ENCODE data around the gene SLC7A1. TPM values are rescaled to one million over a fixed set of nuclear protein-coding genes. Genes with fewer than 3 reads are reported as not detected.

The SLC7A1 gene
- total and polyA plus RNA-seq, 3 experiments from 2014 or later: 7.2 to 161 (median 152) TPM

DNA sequence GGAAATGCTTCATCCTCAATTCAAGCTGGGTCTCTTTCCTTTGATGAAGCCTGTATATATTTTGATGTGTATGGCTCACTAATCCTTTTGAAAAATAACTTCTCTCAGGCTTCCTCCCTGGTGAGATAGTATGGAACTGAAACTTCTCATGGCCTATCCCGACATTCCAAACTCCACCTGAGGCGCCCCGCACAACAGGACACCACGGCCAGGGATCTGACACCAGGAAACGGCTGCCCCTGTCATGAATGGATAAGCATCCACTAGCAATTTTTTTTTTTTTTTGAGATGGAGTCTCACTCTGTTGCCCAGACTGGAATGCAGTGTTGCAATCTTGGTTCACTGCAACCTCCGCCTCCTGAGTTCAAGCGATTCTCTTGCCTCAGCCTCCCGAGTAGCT lies 16.4 kb downstream of the SLC7A1 start:
- Histone ChIP-seq H3K4me3 (ENCODE audit: low read length) (no peak overlapping the region), H3K9me3 (ENCODE audit: low read length) (no peaks in the 10 kb centered on the region), H3K4me1 (ENCODE audit: insufficient read depth, low read length) (peaks cover 7% of the 10 kb centered on the region), H3K27me3 (ENCODE audit: insufficient read depth, low read length, poor library complexity, severe bottlenecking) (no peaks in the 10 kb centered on the region), H3K27ac (ENCODE audit: low read depth, low read length) (no peak overlapping the region), H3K36me3 (ENCODE audit: insufficient read depth, low read length) (no peaks in the 10 kb centered on the region)
- Mint-ChIP-seq H3K9me3 (no peaks in the 10 kb centered on the region), H3K27ac (peak overlapping the region in 1 of 8 donors; percentile 42), H3K36me3 (peaks cover 0 to 2% (median 1%) of the 10 kb centered on the region in 3 donors), H3K4me1 (peaks cover 35 to 69% (median 53%) of the 10 kb centered on the region in 3 donors), H3K27me3 (no peaks in the 10 kb centered on the region), H3K4me3 (peak overlapping the region in 1 of 7 donors; percentile 61)
- CTCF ChIA-PET: no interaction called here
- DNase-seq: no peak
- POLR2A ChIA-PET: no interaction called here

DNA sequence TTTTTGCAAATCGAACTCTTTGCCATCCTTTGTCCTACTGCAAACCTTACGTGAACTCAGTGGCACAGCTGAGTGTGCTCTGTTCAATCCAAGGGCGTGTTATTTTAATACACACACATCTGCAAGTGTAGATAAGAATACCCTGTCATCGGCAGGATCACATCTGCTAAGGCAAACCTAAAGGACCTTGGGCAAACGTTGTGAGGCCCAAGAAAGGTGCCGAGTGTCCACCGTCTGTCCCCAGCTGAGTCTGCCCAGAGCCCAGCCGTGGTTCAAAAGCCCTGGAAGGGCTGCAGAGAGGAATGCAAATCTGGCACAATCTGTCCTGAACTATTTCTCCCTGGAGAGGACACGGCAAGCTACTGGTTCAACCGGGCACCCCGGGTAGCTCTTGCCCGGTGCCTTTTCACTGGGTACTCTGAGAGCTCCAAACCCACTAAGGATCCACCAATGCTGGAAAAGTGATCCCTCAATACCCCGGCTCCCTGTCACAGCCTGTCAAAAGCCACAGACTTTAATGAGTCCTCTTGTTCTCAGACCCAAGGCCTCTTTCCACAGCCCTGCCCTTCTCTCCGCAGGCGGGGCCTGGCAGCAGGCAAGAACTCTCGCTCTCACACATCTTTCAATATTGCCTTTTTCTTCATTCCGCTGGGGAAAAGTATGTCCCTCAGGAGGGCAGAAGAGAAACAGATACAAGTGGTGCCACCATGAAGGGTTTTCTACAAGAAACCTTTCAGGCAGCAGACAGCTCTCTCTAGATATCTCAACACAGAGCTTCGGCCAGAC lies 17.0 kb downstream of the SLC7A1 start:
- Mint-ChIP-seq H3K36me3 (peaks cover 0 to 2% (median 0%) of the 10 kb centered on the region in 3 donors), H3K4me3 (no peak overlapping the region), H3K27me3 (no peaks in the 10 kb centered on the region), H3K4me1 (peaks cover 38 to 69% (median 53%) of the 10 kb centered on the region in 3 donors), H3K9me3 (no peaks in the 10 kb centered on the region), H3K27ac (peak overlapping the region in 1 of 8 donors; percentile 73)
- H3K27ac ChIP-seq (ENCODE audit: low read depth, low read length): no peak overlapping the region
- CTCF ChIA-PET: no interaction called here
- peaks cover 5% of the 10 kb centered on the region for H3K4me1 ChIP-seq (ENCODE audit: insufficient read depth, low read length)
- no peak overlapping the region for H3K4me3 ChIP-seq (ENCODE audit: low read length)
- H3K27me3 ChIP-seq (ENCODE audit: insufficient read depth, low read length, poor library complexity, severe bottlenecking): no peaks in the 10 kb centered on the region
- no peaks in the 10 kb centered on the region for H3K9me3 ChIP-seq (ENCODE audit: low read length)
- POLR2A ChIA-PET: no interaction called here
- no peaks in the 10 kb centered on the region for H3K36me3 ChIP-seq (ENCODE audit: insufficient read depth, low read length)
- DNase-seq: no peak

DNA sequence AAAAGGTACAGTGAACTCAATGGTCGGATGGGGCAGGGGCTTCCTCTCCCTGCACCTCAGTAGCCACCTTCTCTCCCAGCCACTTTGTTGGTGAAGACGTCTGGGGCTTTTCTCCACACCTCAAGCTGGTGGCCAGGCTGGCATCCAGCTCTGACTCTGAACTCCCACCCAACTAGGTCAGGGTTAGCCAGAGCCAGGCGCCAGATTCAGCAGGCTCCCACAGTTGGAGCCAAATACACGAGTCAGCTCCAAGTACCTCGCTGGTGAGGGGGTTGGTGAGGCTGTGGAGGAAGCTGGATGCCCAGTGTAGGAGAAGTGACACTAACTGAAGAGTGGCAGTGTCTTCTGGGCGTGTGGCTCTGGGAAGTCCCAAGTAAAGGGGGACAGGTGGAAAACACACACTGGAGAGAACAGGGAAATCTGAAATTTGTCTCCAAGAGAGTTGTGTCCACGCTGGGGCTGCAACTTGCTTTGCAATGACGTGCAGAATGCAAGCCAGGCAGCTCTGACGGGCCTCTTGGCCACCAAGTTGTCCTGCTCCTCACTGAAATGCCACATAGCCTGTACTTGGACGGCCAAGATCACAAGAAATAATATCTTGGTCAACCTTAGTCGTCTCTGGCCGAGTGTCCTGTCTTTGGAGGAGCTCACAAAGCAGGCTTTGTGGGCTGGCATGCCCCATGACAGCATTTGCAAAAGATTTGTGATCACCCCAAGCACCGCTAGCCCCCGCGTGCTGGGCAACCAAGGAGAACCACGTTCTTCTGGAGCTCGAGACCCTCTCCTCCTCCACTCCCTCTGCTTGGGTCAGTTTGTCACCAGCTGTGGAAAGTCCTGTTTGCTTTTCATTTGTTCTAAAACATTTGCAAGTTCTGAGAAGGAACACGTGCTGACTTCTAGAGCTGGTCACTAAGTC lies 18.1 kb downstream of the SLC7A1 start:
- ChIA-PET CTCF (no interaction called here), POLR2A (no interaction called here)
- DNase-seq: no peak
- Histone ChIP-seq H3K27me3 (ENCODE audit: insufficient read depth, low read length, poor library complexity, severe bottlenecking) (no peaks in the 10 kb centered on the region), H3K4me3 (ENCODE audit: low read length) (no peak overlapping the region), H3K4me1 (ENCODE audit: insufficient read depth, low read length) (no peaks in the 10 kb centered on the region), H3K9me3 (ENCODE audit: low read length) (no peaks in the 10 kb centered on the region), H3K27ac (ENCODE audit: low read depth, low read length) (no peak overlapping the region), H3K36me3 (ENCODE audit: insufficient read depth, low read length) (no peaks in the 10 kb centered on the region)
- no peaks in the 10 kb centered on the region for H3K9me3 Mint-ChIP-seq
- H3K4me3 Mint-ChIP-seq: no peak overlapping the region
- peaks cover 0 to 2% (median 0%) of the 10 kb centered on the region in 3 donors for H3K36me3 Mint-ChIP-seq
- peaks cover 38 to 69% (median 53%) of the 10 kb centered on the region in 3 donors for H3K4me1 Mint-ChIP-seq
- no peak overlapping the region for H3K27ac Mint-ChIP-seq
- no peaks in the 10 kb centered on the region for H3K27me3 Mint-ChIP-seq

DNA sequence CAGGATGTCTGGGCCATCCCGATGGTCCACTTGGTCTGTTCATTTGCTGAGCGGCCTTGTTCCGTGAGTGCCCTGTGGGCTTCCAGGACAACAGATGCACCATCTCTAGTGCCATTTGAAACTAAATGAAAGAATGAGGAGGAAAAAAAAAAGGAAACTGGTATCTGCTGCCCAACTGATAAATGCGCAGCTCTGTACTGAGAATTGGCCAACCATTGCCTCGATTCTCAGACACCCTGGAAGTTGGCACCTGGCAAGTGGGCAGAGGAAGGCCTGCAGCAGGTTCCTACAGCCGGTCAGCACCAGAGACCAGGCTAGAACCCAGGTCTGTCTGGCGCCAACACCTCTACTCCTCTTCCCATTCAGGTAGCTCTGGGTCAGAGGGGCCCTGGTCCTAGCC lies 18.9 kb downstream of the SLC7A1 start:
- H3K27me3 Mint-ChIP-seq: no peaks in the 10 kb centered on the region
- peaks cover 39 to 65% (median 59%) of the 10 kb centered on the region in 3 donors for H3K4me1 Mint-ChIP-seq
- H3K27me3 ChIP-seq (ENCODE audit: insufficient read depth, low read length, poor library complexity, severe bottlenecking): no peaks in the 10 kb centered on the region
- H3K4me1 ChIP-seq (ENCODE audit: insufficient read depth, low read length): no peaks in the 10 kb centered on the region
- H3K4me3 Mint-ChIP-seq: no peak overlapping the region
- H3K36me3 ChIP-seq (ENCODE audit: insufficient read depth, low read length): no peaks in the 10 kb centered on the region
- H3K27ac Mint-ChIP-seq: no peak overlapping the region
- POLR2A ChIA-PET: no interaction called here
- CTCF ChIA-PET: interaction anchor here (1.4 kb wide), 1 partner anchor 12 kb away, joined by 5 read pairs; no protein-coding TSS in a partner anchor
- no peaks in the 10 kb centered on the region for H3K9me3 Mint-ChIP-seq
- H3K36me3 Mint-ChIP-seq: peaks cover 0 to 2% (median 0%) of the 10 kb centered on the region in 3 donors
- no peaks in the 10 kb centered on the region for H3K9me3 ChIP-seq (ENCODE audit: low read length)
- H3K4me3 ChIP-seq (ENCODE audit: low read length): no peak overlapping the region
- no peak for DNase-seq
- no peak overlapping the region for H3K27ac ChIP-seq (ENCODE audit: low read depth, low read length)

DNA sequence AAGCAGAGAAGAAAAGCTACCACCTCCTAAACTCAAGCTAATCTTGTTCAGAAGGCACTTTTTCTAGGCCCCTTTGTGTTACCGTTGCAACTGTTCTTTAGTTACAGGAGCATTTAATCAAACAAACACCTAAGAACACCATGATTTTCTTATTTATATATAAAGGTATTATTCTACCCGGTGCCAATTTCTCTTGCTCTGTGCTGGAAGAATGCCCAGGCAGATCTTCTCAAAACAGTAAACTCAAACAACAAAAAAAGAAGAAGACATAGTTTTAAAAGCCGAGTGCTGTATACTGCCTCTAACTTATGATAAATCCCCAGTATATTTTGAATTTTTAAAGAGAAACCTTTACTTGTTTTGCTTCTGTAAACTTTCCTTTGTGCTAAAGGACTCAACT lies 20.4 kb downstream of the SLC7A1 start:
- no peaks in the 10 kb centered on the region for H3K9me3 ChIP-seq (ENCODE audit: low read length)
- H3K36me3 ChIP-seq (ENCODE audit: insufficient read depth, low read length): no peaks in the 10 kb centered on the region
- ChIA-PET POLR2A (no interaction called here), CTCF (interaction anchor here (1.7 kb wide), 1 partner anchor 540 kb away, joined by 4 read pairs; no protein-coding TSS in a partner anchor)
- Mint-ChIP-seq H3K36me3 (peaks cover 0 to 2% (median 0%) of the 10 kb centered on the region in 3 donors), H3K27me3 (no peaks in the 10 kb centered on the region), H3K9me3 (no peaks in the 10 kb centered on the region), H3K27ac (no peak overlapping the region), H3K4me3 (no peak overlapping the region), H3K4me1 (peaks cover 30 to 56% (median 55%) of the 10 kb centered on the region in 3 donors)
- H3K27me3 ChIP-seq (ENCODE audit: insufficient read depth, low read length, poor library complexity, severe bottlenecking): no peaks in the 10 kb centered on the region
- no peaks in the 10 kb centered on the region for H3K4me1 ChIP-seq (ENCODE audit: insufficient read depth, low read length)
- H3K27ac ChIP-seq (ENCODE audit: low read depth, low read length): no peak overlapping the region
- no peak for DNase-seq
- H3K4me3 ChIP-seq (ENCODE audit: low read length): no peak overlapping the region

DNA sequence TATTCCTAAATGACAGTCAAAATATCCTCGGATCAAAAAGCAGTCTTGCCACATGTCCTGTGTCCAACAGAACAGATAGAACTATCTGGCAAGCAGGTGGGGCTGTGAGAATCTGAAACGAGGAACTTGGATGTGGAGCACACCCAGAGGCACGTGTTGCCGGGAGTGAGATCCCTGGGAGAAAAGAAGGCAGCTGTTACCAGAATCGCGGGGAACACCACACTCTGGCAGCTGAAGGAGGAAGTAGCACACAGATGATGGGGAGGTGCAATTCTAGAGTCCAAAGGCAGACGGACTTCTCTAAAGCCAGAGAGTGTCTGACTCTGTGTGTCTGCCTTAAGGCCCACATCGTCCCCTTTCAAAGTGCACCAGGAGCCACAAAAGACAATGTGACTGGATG lies 22.3 kb downstream of the SLC7A1 start:
- Mint-ChIP-seq H3K36me3 (peaks cover 0 to 2% (median 0%) of the 10 kb centered on the region in 3 donors), H3K4me3 (no peak overlapping the region), H3K27me3 (no peaks in the 10 kb centered on the region), H3K9me3 (no peaks in the 10 kb centered on the region), H3K4me1 (peaks cover 37 to 63% (median 58%) of the 10 kb centered on the region in 3 donors), H3K27ac (peak overlapping the region in 4 of 8 donors; percentile 1 to 78 (median 30))
- H3K36me3 ChIP-seq (ENCODE audit: insufficient read depth, low read length): no peaks in the 10 kb centered on the region
- no peak overlapping the region for H3K4me3 ChIP-seq (ENCODE audit: low read length)
- no peaks in the 10 kb centered on the region for H3K4me1 ChIP-seq (ENCODE audit: insufficient read depth, low read length)
- H3K27me3 ChIP-seq (ENCODE audit: insufficient read depth, low read length, poor library complexity, severe bottlenecking): no peaks in the 10 kb centered on the region
- ChIA-PET CTCF (no interaction called here), POLR2A (no interaction called here)
- no peak for DNase-seq
- no peaks in the 10 kb centered on the region for H3K9me3 ChIP-seq (ENCODE audit: low read length)
- no peak overlapping the region for H3K27ac ChIP-seq (ENCODE audit: low read depth, low read length)

DNA sequence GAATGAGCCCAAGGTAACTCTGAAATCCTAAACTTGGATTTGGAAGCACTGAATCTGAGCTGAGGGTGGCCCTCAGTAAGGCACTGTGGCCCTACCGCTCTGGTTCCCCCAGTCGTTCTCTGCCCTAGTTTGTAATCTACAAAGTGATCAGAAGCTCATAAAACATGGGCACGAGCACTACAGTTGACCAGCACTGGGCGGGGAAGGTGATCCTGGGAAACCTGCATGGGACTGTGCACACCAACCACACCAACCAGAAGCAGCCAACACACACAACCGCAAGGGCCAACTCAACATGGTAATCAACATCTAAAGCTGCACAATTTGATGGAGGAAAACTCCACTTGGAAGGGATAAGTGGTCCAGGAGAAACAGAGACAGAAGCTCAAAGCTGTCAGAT lies 22.9 kb downstream of the SLC7A1 start:
- peak overlapping the region in 2 of 8 donors; percentile 57 to 58 for H3K27ac Mint-ChIP-seq
- peaks cover 0 to 2% (median 0%) of the 10 kb centered on the region in 3 donors for H3K36me3 Mint-ChIP-seq
- POLR2A ChIA-PET: no interaction called here
- CTCF ChIA-PET: interaction anchor here (0.7 kb wide), 1 partner anchor 10 kb away, joined by 4 read pairs; no protein-coding TSS in a partner anchor
- H3K4me3 ChIP-seq (ENCODE audit: low read length): no peak overlapping the region
- no peak for DNase-seq
- no peak overlapping the region for H3K4me3 Mint-ChIP-seq
- H3K9me3 Mint-ChIP-seq: no peaks in the 10 kb centered on the region
- no peaks in the 10 kb centered on the region for H3K27me3 Mint-ChIP-seq
- H3K9me3 ChIP-seq (ENCODE audit: low read length): no peaks in the 10 kb centered on the region
- no peaks in the 10 kb centered on the region for H3K27me3 ChIP-seq (ENCODE audit: insufficient read depth, low read length, poor library complexity, severe bottlenecking)
- H3K4me1 ChIP-seq (ENCODE audit: insufficient read depth, low read length): no peaks in the 10 kb centered on the region
- H3K27ac ChIP-seq (ENCODE audit: low read depth, low read length): no peak overlapping the region
- H3K4me1 Mint-ChIP-seq: peaks cover 39 to 63% (median 59%) of the 10 kb centered on the region in 3 donors
- H3K36me3 ChIP-seq (ENCODE audit: insufficient read depth, low read length): no peaks in the 10 kb centered on the region

Measured in CD8-positive, alpha-beta memory T cell (primary cell).